IMR-90 (cell line): Measurements from ENCODE around the gene TRIP11.

ENCODE experiments used
- CEBPB ChIP-seq: IDR thresholded peaks from 2 replicates; pipeline ENCODE4 v1.6.1; 2012; ENCODE audit warnings: low read depth, low read length, improper control_type of control experiment
- CHD1 ChIP-seq: IDR thresholded peaks from 2 replicates; pipeline ENCODE4 v1.6.1; 2012; ENCODE audit warnings: low read depth, low read length, improper control_type of control experiment
- FOS ChIP-seq: fragments of 150-350 bp; IDR thresholded peaks from 2 replicates; pipeline ENCODE4 v1.6.1; 2016; ENCODE audit warnings: low read depth, low read length
- MAFK ChIP-seq: IDR thresholded peaks from 2 replicates; pipeline ENCODE4 v1.6.1; 2012; ENCODE audit warnings: low read depth, low read length, improper control_type of control experiment
- MAZ ChIP-seq: IDR thresholded peaks from 2 replicates; pipeline ENCODE4 v1.6.1; 2012; ENCODE audit warnings: low read depth, mild to moderate bottlenecking, low read length, improper control_type of control experiment, moderate library complexity, borderline replicate concordance
- MXI1 ChIP-seq: IDR thresholded peaks from 2 replicates; pipeline ENCODE4 v1.6.1; 2012; ENCODE audit warnings: low read depth, mild to moderate bottlenecking, low read length, moderate library complexity, borderline replicate concordance
- POLR2A ChIP-seq: IDR thresholded peaks from 2 replicates; pipeline ENCODE4 v1.6.1; 2012; ENCODE audit warnings: mild to moderate bottlenecking, low read depth, low read length
- RAD21 ChIP-seq: IDR thresholded peaks from 2 replicates; pipeline ENCODE4 v1.6.1; 2012; ENCODE audit warnings: low read length, improper control_type of control experiment
- RCOR1 ChIP-seq: IDR thresholded peaks from 2 replicates; pipeline ENCODE4 v1.6.1; 2012; ENCODE audit warnings: mild to moderate bottlenecking, low read length, improper control_type of control experiment; ENCODE audit not compliant: insufficient replicate concordance
- RFX5 ChIP-seq: IDR thresholded peaks from 2 replicates; pipeline ENCODE4 v1.8.0; 2012; ENCODE audit warnings: low read depth, mild to moderate bottlenecking, low read length, moderate library complexity
- SMC3 ChIP-seq: fragments of 150-350 bp; IDR thresholded peaks from 2 replicates; pipeline ENCODE4 v1.6.1; 2016; ENCODE audit warnings: low read depth, mild to moderate bottlenecking, antibody characterized with exemption, low read length, moderate library complexity
- TF ChIP-seq, protein P1 (sequence below): conservative IDR thresholded peaks from 2 replicates; pipeline ENCODE4 v1.5.1; 2012; ENCODE audit warnings: mild to moderate bottlenecking, low read depth, low read length, improper control_type of control experiment

DNA sequence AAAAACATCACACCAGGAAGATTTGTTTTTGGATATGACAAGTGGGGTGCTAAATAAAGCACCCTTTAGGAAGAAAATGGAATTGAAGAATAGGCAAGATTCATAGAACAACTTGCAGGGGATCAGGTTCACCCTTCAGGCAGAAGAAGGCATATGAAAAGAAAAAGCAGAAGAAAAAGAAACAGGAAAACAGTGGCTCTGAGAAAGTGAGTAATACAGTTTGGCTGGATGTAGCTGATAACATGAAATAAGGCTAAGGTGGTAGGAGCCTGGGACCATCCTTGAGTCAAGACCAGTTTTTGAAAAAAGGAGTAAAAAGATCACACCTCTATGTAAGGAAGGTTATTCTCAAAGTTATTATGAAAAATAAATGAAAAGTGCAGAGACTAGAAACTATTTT is 42.4 kb downstream of the TRIP11 start:
- TF ChIP-seq POLR2A, result no peak
- TF ChIP-seq, protein P1, sequence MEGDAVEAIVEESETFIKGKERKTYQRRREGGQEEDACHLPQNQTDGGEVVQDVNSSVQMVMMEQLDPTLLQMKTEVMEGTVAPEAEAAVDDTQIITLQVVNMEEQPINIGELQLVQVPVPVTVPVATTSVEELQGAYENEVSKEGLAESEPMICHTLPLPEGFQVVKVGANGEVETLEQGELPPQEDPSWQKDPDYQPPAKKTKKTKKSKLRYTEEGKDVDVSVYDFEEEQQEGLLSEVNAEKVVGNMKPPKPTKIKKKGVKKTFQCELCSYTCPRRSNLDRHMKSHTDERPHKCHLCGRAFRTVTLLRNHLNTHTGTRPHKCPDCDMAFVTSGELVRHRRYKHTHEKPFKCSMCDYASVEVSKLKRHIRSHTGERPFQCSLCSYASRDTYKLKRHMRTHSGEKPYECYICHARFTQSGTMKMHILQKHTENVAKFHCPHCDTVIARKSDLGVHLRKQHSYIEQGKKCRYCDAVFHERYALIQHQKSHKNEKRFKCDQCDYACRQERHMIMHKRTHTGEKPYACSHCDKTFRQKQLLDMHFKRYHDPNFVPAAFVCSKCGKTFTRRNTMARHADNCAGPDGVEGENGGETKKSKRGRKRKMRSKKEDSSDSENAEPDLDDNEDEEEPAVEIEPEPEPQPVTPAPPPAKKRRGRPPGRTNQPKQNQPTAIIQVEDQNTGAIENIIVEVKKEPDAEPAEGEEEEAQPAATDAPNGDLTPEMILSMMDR, result no peak
- TF ChIP-seq RCOR1, result no peak
- no peak for TF ChIP-seq RAD21
- TF ChIP-seq MAZ, result no peak
- TF ChIP-seq CHD1, result no peak
- TF ChIP-seq SMC3, result no peak
- no peak for TF ChIP-seq FOS
- no peak for TF ChIP-seq RFX5
- TF ChIP-seq MAFK, result no peak
- no peak for TF ChIP-seq CEBPB
- TF ChIP-seq MXI1, result no peak
